ENCODE results near the gene COX7C.

The COX7C gene

DNA sequence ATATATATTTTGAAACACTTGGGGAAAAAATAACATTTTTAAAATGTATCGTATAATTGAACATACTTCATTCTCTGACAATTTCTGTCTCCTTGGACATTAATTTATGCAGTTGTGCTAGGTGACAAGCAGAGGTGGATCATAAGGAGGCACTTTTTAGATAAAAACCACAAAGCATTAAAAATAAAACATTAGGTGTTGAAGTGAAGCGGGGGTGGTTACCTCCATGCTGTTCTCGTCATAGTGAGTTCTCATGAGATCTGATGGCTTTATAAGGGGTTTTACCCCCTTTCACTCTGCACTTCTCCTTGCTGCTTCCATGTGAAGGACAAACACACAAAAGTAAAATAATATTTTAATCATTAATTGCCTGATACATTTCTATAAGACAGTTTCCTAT is 11.9 kb upstream of the COX7C start:
- DNase-seq (ENCODE audit: low read depth, low spot score), result no peak
- H3K4me3 ChIP-seq (ENCODE audit: low read depth, low read length), result no peak overlapping the region
- in situ Hi-C loops (cut with HindIII; ENCODE audit: low sequenced_read_pairs), result no loop called here
- no peak for TF ChIP-seq CTCF (IDR thresholded peaks at IDR 0.05; ENCODE audit: low read depth, low read length)

- in situ Hi-C loops (cut with HindIII; ENCODE audit: low sequenced_read_pairs), result no loop called here
- TF ChIP-seq CTCF (IDR thresholded peaks at IDR 0.05; ENCODE audit: low read depth, low read length), result no peak
- H3K4me3 ChIP-seq (ENCODE audit: low read depth, low read length), result no peak overlapping the region
- DNase-seq (ENCODE audit: low read depth, low spot score), result no peak
Observed at GRCh38 chr5:86613455-86613854, 4.3 kb upstream of the COX7C start.

DNA sequence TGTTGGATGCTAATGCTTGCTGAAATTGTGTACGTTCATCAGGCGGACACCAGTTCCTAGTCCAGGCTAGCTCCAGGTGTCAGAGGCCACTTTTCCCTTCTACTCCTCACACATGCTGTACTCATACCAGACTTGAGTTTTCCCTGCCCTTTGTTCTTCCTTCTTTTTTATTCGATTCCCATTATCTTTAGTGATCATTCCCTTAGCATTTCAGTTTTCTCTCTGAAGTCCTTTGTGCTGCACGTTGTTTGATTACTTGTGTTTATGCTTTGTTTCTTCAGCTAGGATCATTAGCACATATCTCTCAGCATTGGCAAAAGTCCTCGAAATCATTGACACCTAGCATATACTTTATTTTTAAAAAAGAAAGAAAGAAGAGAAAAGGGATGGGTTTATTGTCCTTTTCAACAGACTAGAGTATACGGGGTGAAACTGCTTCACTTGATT is 409 bp upstream of the COX7C start:
- no peak for DNase-seq (ENCODE audit: low read depth, low spot score)
- no peak for TF ChIP-seq CTCF (IDR thresholded peaks at IDR 0.05; ENCODE audit: low read depth, low read length)
- in situ Hi-C loops (cut with HindIII; ENCODE audit: low sequenced_read_pairs), result no loop called here
- no peak overlapping the region for H3K4me3 ChIP-seq (ENCODE audit: low read depth, low read length)

DNA sequence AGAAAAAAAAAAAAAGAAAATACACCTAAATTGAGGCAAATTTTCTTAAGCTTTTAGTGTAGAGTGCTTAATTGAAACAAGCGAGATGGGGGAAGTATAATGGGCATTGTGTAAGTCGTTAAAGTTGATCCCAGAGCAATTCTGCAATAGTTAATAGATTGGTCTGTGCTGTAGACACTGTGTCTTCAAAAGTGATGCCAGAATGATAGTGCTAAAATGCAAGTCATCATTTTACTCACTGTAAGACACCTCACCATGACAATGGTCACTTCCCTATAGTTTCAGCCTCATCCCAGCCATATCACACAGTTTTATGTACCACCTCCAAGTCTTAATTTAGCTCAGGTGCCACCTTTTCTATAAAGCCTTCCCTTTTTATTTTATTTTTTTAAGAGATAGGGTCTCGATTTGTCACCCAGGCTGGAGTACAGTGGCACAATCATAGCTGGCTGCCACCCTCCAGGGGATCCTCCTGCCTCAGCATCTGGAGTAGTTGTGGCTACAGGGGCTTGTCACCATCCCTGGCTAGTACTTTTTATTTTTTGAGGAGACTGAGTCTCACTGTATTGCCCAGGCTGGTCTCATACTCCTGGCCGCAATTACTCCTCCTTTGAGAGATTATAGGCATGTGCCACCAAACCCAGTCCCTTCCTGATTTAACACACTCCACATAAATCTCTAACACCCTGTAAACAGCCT is 6.2 kb downstream of the COX7C start:
- H3K4me3 ChIP-seq (ENCODE audit: low read depth, low read length), result no peak overlapping the region
- in situ Hi-C loops (cut with HindIII; ENCODE audit: low sequenced_read_pairs), result no loop called here
- TF ChIP-seq CTCF (IDR thresholded peaks at IDR 0.05; ENCODE audit: low read depth, low read length), result no peak
- DNase-seq (ENCODE audit: low read depth, low spot score), result no peak

DNA sequence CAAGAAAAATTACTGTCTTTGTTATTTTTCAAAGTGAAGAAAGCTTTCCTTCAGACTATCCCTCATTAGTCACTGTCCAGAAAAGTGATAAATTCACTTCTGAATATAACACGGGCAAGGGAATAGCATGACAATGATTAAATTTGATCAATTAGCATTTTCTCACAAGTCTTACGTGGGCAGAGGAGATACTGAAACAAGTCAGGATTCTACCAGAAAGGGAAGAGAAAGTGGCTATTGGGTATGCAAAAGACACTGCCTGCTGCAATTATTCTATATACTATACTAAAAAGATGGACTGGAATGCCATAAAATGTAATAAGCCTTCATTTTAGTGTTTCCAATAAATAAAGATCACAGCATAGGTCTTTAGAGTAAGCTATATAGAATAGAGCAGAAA is 7.4 kb downstream of the COX7C start:
- no peak for DNase-seq (ENCODE audit: low read depth, low spot score)
- no peak for TF ChIP-seq CTCF (IDR thresholded peaks at IDR 0.05; ENCODE audit: low read depth, low read length)
- no peak overlapping the region for H3K4me3 ChIP-seq (ENCODE audit: low read depth, low read length)
- in situ Hi-C loops (cut with HindIII; ENCODE audit: low sequenced_read_pairs), result no loop called here

- TF ChIP-seq CTCF (IDR thresholded peaks at IDR 0.05; ENCODE audit: low read depth, low read length), result no peak
- in situ Hi-C loops (cut with HindIII; ENCODE audit: low sequenced_read_pairs), result no loop called here
- no peak overlapping the region for H3K4me3 ChIP-seq (ENCODE audit: low read depth, low read length)
- DNase-seq (ENCODE audit: low read depth, low spot score), result no peak
Observed at GRCh38 chr5:86626149-86626548, 8.4 kb downstream of the COX7C start.
